ENCODE data around the gene FAM43A. TPM values are rescaled to one million over a fixed set of nuclear protein-coding genes. Genes with fewer than 3 reads are reported as not detected.

FAM43A gene
- total RNA-seq, 1 donor from 2014 or later = 33.5 TPM

GRCh38 chr3:194682189-194682693, 3.4 kb upstream of the FAM43A start:
- no peak overlapping the region for H3K4me3 Mint-ChIP-seq (ENCODE audit: unreplicated experiment)
- peaks cover 20% of the 10 kb centered on the region for H3K4me1 Mint-ChIP-seq (ENCODE audit: unreplicated experiment)
- no peak for TF ChIP-seq CTCF (IDR thresholded peaks at IDR 0.05; ENCODE audit: unreplicated experiment)
- peaks cover 5% of the 10 kb centered on the region for H3K27me3 Mint-ChIP-seq (ENCODE audit: unreplicated experiment)
- DNase-seq (ENCODE audit: low spot score) = no peak
- no peaks in the 10 kb centered on the region for H3K9me3 Mint-ChIP-seq (ENCODE audit: unreplicated experiment)
- no peaks in the 10 kb centered on the region for H3K36me3 Mint-ChIP-seq (ENCODE audit: low read depth, unreplicated experiment)
- H3K27ac Mint-ChIP-seq (ENCODE audit: unreplicated experiment) = peak overlapping the region; percentile 1

GRCh38 chr3:194682694-194683310, 2.9 kb upstream of the FAM43A start:
- Mint-ChIP-seq H3K27me3 (ENCODE audit: unreplicated experiment) (peaks cover 5% of the 10 kb centered on the region), H3K4me1 (ENCODE audit: unreplicated experiment) (peaks cover 20% of the 10 kb centered on the region), H3K4me3 (ENCODE audit: unreplicated experiment) (no peak overlapping the region), H3K27ac (ENCODE audit: unreplicated experiment) (no peak overlapping the region), H3K9me3 (ENCODE audit: unreplicated experiment) (no peaks in the 10 kb centered on the region), H3K36me3 (ENCODE audit: low read depth, unreplicated experiment) (no peaks in the 10 kb centered on the region)
- peak; percentile 68 for DNase-seq (ENCODE audit: low spot score)
- peak; percentile 76 for TF ChIP-seq CTCF (IDR thresholded peaks at IDR 0.05; ENCODE audit: unreplicated experiment)

- Mint-ChIP-seq H3K27ac (ENCODE audit: unreplicated experiment) (no peak overlapping the region), H3K27me3 (ENCODE audit: unreplicated experiment) (peaks cover 6% of the 10 kb centered on the region), H3K4me3 (ENCODE audit: unreplicated experiment) (no peak overlapping the region), H3K9me3 (ENCODE audit: unreplicated experiment) (no peaks in the 10 kb centered on the region), H3K4me1 (ENCODE audit: unreplicated experiment) (peaks cover 21% of the 10 kb centered on the region), H3K36me3 (ENCODE audit: low read depth, unreplicated experiment) (no peaks in the 10 kb centered on the region)
- DNase-seq (ENCODE audit: low spot score) = no peak
- TF ChIP-seq CTCF (IDR thresholded peaks at IDR 0.05; ENCODE audit: unreplicated experiment) = no peak
Observed at GRCh38 chr3:194683380-194683779, 2.3 kb upstream of the FAM43A start.

- peaks cover 5% of the 10 kb centered on the region for H3K36me3 Mint-ChIP-seq (ENCODE audit: low read depth, unreplicated experiment)
- peak overlapping the region; percentile 57 for H3K27ac Mint-ChIP-seq (ENCODE audit: unreplicated experiment)
- H3K4me3 Mint-ChIP-seq (ENCODE audit: unreplicated experiment) = peak overlapping the region; percentile 94
- H3K9me3 Mint-ChIP-seq (ENCODE audit: unreplicated experiment) = no peaks in the 10 kb centered on the region
- peaks cover 37% of the 10 kb centered on the region for H3K4me1 Mint-ChIP-seq (ENCODE audit: unreplicated experiment)
- no peak for TF ChIP-seq CTCF (IDR thresholded peaks at IDR 0.05; ENCODE audit: unreplicated experiment)
- DNase-seq (ENCODE audit: low spot score) = no peak
- H3K27me3 Mint-ChIP-seq (ENCODE audit: unreplicated experiment) = peaks cover 11% of the 10 kb centered on the region
Observed at GRCh38 chr3:194685065-194685717, 492 bp upstream of the FAM43A start.

GRCh38 chr3:194686414-194686815, 732 bp downstream of the FAM43A start:
- no peak for DNase-seq (ENCODE audit: low spot score)
- no peak for TF ChIP-seq CTCF (IDR thresholded peaks at IDR 0.05; ENCODE audit: unreplicated experiment)
- Mint-ChIP-seq H3K4me1 (ENCODE audit: unreplicated experiment) (peaks cover 37% of the 10 kb centered on the region), H3K27ac (ENCODE audit: unreplicated experiment) (peak overlapping the region; percentile 71), H3K36me3 (ENCODE audit: low read depth, unreplicated experiment) (peaks cover 11% of the 10 kb centered on the region), H3K9me3 (ENCODE audit: unreplicated experiment) (no peaks in the 10 kb centered on the region), H3K27me3 (ENCODE audit: unreplicated experiment) (peaks cover 9% of the 10 kb centered on the region), H3K4me3 (ENCODE audit: unreplicated experiment) (peak overlapping the region; percentile 99)
